Measurements from ENCODE around the gene TMPRSS11D.

TMPRSS11D gene

DNA sequence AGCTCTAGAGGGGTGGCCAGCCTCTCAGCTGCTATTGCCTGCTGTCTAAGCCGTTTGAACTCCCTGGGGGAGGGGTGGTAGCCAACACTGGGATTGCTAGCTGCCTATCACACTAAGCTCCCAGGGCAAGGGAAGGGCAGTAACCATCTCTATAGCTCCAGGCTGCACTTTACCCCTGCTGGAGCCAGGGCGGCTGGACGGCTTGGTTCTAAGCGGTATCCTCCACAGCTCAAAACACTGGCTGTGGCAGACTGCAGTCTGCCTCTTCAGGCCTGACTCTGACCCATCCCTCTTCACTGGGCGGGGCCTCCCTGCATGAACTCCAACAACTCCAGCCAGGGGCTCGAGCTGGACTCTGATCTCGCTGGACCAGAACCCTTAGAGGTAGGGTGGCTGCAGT lies 74.3 kb downstream of the TMPRSS11D start:
- POLR2A ChIA-PET: no interaction called here
- CTCF ChIA-PET: no interaction called here

DNA sequence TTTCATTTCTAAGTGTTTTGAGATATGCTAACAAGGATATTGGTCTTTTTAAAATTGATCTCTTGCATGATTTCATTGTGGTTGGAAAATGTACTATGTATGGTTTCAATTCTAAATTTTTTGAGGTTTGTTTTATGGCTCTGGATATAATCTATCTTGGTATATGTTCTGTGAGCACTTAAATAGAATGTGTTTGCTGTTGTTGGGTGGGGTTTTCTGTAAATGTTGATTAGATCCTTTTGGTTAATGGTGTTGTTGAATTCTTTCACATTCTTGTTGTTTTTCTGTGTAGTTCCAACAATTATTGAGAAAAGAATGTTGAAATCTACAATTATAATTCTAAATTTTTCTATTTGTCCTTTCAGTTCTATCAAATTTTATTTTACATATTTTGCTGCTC lies 87.0 kb downstream of the TMPRSS11D start:
- CTCF ChIA-PET: no interaction called here
- POLR2A ChIA-PET: no interaction called here
- no peaks in the 10 kb centered on the region for H3K36me3 ChIP-seq (ENCODE audit: control insufficient read depth in 2 of 2, insufficient read depth in 1 of 2, low read length in 2 of 2)
- H3K27ac ChIP-seq (ENCODE audit: extremely low read depth, low read depth, low read length): no peak overlapping the region
- H3K4me1 ChIP-seq (ENCODE audit: control insufficient read depth, insufficient read depth, low read length): no peaks in the 10 kb centered on the region
- TF ChIP-seq ZNF530 (tag by site-specific recombination; IDR thresholded peaks at IDR 0.05; ENCODE audit: low read depth): no peak
- no peak for TF ChIP-seq ZNF416 (tag by site-specific recombination; IDR thresholded peaks at IDR 0.05)
- TF ChIP-seq ZNF747 (tag by site-specific recombination; IDR thresholded peaks at IDR 0.05): no peak
- TF ChIP-seq, protein P1, sequence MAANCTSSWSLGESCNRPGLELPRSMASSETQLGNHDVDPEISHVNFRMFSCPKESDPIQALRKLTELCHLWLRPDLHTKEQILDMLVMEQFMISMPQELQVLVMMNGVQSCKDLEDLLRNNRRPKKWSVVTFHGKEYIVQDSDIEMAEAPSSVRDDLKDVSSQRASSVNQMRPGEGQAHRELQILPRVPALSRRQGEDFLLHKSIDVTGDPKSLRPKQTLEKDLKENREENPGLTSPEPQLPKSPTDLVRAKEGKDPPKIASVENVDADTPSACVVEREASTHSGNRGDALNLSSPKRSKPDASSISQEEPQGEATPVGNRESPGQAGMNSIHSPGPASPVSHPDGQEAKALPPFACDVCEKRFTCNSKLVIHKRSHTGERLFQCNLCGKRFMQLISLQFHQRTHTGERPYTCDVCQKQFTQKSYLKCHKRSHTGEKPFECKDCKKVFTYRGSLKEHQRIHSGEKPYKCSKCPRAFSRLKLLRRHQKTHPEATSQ (tag by site-specific recombination; IDR thresholded peaks at IDR 0.05): no peak
- TF ChIP-seq ZNF10 (tag by site-specific recombination; IDR thresholded peaks at IDR 0.05): no peak
- TF ChIP-seq ZNF830 (tag by site-specific recombination; IDR thresholded peaks at IDR 0.05; ENCODE audit: low read depth): no peak
- no peak for TF ChIP-seq ZNF473 (tag by site-specific recombination; IDR thresholded peaks at IDR 0.05)
- TF ChIP-seq ZNF548 (tag by site-specific recombination; IDR thresholded peaks at IDR 0.05): no peak
- TF ChIP-seq ZNF302 (tag by site-specific recombination; IDR thresholded peaks at IDR 0.05; ENCODE audit: low read depth): no peak
- TF ChIP-seq YY1 (tag by site-specific recombination; IDR thresholded peaks at IDR 0.05): no peak
- TF ChIP-seq ZNF658 (tag by site-specific recombination; IDR thresholded peaks at IDR 0.05): no peak
- TF ChIP-seq ZNF610 (tag by site-specific recombination; IDR thresholded peaks at IDR 0.05; ENCODE audit: borderline replicate concordance): no peak
- TF ChIP-seq ZNF274 (IDR thresholded peaks at IDR 0.05; ENCODE audit: low read length): no peak
- TF ChIP-seq ZNF274 (tag by site-specific recombination; IDR thresholded peaks at IDR 0.05; ENCODE audit: borderline replicate concordance): no peak
- TF ChIP-seq, protein P2, sequence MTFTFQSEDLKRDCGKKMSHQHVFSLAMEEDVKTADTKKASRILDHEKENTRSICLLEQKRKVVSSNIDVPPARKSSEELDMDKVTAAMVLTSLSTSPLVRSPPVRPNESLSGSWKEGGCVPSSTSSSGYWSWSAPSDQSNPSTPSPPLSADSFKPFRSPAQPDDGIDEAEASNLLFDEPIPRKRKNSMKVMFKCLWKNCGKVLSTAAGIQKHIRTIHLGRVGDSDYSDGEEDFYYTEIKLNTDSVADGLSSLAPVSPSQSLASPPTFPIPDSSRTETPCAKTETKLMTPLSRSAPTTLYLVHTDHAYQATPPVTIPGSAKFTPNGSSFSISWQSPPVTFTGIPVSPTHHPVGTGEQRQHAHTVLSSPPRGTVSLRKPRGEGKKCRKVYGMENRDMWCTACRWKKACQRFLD (tag by site-specific recombination; IDR thresholded peaks at IDR 0.05): no peak
- no peak for TF ChIP-seq ZNF391 (tag by site-specific recombination; IDR thresholded peaks at IDR 0.05; ENCODE audit: borderline replicate concordance, low read depth)
- TF ChIP-seq, protein P3, sequence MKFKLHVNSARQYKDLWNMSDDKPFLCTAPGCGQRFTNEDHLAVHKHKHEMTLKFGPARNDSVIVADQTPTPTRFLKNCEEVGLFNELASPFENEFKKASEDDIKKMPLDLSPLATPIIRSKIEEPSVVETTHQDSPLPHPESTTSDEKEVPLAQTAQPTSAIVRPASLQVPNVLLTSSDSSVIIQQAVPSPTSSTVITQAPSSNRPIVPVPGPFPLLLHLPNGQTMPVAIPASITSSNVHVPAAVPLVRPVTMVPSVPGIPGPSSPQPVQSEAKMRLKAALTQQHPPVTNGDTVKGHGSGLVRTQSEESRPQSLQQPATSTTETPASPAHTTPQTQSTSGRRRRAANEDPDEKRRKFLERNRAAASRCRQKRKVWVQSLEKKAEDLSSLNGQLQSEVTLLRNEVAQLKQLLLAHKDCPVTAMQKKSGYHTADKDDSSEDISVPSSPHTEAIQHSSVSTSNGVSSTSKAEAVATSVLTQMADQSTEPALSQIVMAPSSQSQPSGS (tag by site-specific recombination; IDR thresholded peaks at IDR 0.05; ENCODE audit: low read depth): no peak
- TF ChIP-seq ZNF423 (tag by site-specific recombination; IDR thresholded peaks at IDR 0.05): no peak
- no peak overlapping the region for H3K4me3 ChIP-seq (ENCODE audit: low read depth, low read length)
- H3K9me3 ChIP-seq (ENCODE audit: control insufficient read depth, insufficient read depth, low read depth, low read length): no peaks in the 10 kb centered on the region

More for the DNA sequence above, 74.3 kb downstream of the TMPRSS11D start:
- Histone ChIP-seq H3K27ac (ENCODE audit: extremely low read depth, low read depth, low read length) (no peak overlapping the region), H3K9me3 (ENCODE audit: control insufficient read depth, insufficient read depth, low read depth, low read length) (no peaks in the 10 kb centered on the region), H3K36me3 (ENCODE audit: control insufficient read depth in 2 of 2, insufficient read depth in 1 of 2, low read length in 2 of 2) (no peaks in the 10 kb centered on the region), H3K4me3 (ENCODE audit: low read depth, low read length) (no peak overlapping the region), H3K4me1 (ENCODE audit: control insufficient read depth, insufficient read depth, low read length) (no peaks in the 10 kb centered on the region)
- no peak for TF ChIP-seq ZNF23 (tag by site-specific recombination; IDR thresholded peaks at IDR 0.05; ENCODE audit: borderline replicate concordance)
- no peak for TF ChIP-seq ZNF701 (tag by site-specific recombination; IDR thresholded peaks at IDR 0.05)
- no peak for TF ChIP-seq ZXDB (tag by site-specific recombination; IDR thresholded peaks at IDR 0.05)
- no peak for TF ChIP-seq ZNF114 (tag by site-specific recombination; IDR thresholded peaks at IDR 0.05)
- TF ChIP-seq ZNF76 (tag by site-specific recombination; IDR thresholded peaks at IDR 0.05; ENCODE audit: borderline replicate concordance, low read depth): no peak
- TF ChIP-seq, protein P4, sequence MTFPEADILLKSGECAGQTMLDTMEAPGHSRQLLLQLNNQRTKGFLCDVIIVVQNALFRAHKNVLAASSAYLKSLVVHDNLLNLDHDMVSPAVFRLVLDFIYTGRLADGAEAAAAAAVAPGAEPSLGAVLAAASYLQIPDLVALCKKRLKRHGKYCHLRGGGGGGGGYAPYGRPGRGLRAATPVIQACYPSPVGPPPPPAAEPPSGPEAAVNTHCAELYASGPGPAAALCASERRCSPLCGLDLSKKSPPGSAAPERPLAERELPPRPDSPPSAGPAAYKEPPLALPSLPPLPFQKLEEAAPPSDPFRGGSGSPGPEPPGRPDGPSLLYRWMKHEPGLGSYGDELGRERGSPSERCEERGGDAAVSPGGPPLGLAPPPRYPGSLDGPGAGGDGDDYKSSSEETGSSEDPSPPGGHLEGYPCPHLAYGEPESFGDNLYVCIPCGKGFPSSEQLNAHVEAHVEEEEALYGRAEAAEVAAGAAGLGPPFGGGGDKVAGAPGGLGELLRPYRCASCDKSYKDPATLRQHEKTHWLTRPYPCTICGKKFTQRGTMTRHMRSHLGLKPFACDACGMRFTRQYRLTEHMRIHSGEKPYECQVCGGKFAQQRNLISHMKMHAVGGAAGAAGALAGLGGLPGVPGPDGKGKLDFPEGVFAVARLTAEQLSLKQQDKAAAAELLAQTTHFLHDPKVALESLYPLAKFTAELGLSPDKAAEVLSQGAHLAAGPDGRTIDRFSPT (tag by site-specific recombination; IDR thresholded peaks at IDR 0.05): no peak
- no peak for TF ChIP-seq ZSCAN16 (tag by site-specific recombination; IDR thresholded peaks at IDR 0.05)
- TF ChIP-seq PRDM1 (tag by site-specific recombination; IDR thresholded peaks at IDR 0.05): no peak
- no peak for TF ChIP-seq REPIN1 (tag by site-specific recombination; IDR thresholded peaks at IDR 0.05; ENCODE audit: low read depth)
- TF ChIP-seq ZNF544 (tag by site-specific recombination; IDR thresholded peaks at IDR 0.05): no peak
- no peak for TF ChIP-seq ZEB2 (tag by site-specific recombination; IDR thresholded peaks at IDR 0.05)
- TF ChIP-seq, protein P5, sequence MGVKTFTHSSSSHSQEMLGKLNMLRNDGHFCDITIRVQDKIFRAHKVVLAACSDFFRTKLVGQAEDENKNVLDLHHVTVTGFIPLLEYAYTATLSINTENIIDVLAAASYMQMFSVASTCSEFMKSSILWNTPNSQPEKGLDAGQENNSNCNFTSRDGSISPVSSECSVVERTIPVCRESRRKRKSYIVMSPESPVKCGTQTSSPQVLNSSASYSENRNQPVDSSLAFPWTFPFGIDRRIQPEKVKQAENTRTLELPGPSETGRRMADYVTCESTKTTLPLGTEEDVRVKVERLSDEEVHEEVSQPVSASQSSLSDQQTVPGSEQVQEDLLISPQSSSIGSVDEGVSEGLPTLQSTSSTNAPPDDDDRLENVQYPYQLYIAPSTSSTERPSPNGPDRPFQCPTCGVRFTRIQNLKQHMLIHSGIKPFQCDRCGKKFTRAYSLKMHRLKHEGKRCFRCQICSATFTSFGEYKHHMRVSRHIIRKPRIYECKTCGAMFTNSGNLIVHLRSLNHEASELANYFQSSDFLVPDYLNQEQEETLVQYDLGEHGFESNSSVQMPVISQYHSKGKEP (tag by site-specific recombination; IDR thresholded peaks at IDR 0.05): no peak
- no peak for TF ChIP-seq ZBTB17 (tag by site-specific recombination; IDR thresholded peaks at IDR 0.05)
- TF ChIP-seq, protein P6, sequence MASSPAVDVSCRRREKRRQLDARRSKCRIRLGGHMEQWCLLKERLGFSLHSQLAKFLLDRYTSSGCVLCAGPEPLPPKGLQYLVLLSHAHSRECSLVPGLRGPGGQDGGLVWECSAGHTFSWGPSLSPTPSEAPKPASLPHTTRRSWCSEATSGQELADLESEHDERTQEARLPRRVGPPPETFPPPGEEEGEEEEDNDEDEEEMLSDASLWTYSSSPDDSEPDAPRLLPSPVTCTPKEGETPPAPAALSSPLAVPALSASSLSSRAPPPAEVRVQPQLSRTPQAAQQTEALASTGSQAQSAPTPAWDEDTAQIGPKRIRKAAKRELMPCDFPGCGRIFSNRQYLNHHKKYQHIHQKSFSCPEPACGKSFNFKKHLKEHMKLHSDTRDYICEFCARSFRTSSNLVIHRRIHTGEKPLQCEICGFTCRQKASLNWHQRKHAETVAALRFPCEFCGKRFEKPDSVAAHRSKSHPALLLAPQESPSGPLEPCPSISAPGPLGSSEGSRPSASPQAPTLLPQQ (tag by site-specific recombination; IDR thresholded peaks at IDR 0.05): no peak

Data from HEK293 (cell line).